ENCODE data around the gene TMCC2.

DNA sequence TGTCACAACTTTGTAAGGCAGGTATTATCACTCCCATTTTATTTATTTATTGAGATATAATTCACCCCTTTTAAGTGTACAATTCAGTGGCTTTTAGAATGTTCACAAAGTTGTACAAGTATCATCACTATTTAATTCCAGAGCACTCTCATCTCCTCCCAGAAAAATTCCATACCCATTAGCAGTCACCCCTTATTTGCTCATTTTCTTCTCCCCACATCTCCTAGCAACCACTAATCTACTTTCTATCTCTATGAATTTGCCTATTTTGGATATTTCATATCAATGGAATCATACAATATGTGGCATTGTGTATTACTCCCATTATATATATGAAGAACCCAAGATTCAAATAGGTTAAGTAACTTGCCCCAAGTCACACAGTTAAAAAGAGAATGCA, 23.2 kb upstream of the TMCC2 start:
- TF ChIP-seq EZH2 (IDR thresholded peaks at IDR 0.05; ENCODE audit: borderline replicate concordance, low read depth, low read length, poor library complexity, severe bottlenecking): no peak
- TF ChIP-seq, protein P1, sequence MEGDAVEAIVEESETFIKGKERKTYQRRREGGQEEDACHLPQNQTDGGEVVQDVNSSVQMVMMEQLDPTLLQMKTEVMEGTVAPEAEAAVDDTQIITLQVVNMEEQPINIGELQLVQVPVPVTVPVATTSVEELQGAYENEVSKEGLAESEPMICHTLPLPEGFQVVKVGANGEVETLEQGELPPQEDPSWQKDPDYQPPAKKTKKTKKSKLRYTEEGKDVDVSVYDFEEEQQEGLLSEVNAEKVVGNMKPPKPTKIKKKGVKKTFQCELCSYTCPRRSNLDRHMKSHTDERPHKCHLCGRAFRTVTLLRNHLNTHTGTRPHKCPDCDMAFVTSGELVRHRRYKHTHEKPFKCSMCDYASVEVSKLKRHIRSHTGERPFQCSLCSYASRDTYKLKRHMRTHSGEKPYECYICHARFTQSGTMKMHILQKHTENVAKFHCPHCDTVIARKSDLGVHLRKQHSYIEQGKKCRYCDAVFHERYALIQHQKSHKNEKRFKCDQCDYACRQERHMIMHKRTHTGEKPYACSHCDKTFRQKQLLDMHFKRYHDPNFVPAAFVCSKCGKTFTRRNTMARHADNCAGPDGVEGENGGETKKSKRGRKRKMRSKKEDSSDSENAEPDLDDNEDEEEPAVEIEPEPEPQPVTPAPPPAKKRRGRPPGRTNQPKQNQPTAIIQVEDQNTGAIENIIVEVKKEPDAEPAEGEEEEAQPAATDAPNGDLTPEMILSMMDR (conservative IDR thresholded peaks at IDR 0.05; ENCODE audit: low read depth, low read length): no peak

Data from A673 (cell line).